CD4-positive, alpha-beta T cell treated with Interleukin-4 for 4 hours (primary cell): ENCODE measurements around the gene ALDOA.
A peak's percentile ranks its signal among the peaks of the same experiment; 100 is the strongest.

Experiments used
- DNase-seq: peaks from one replicate; pipeline ENCODE4 v3.0.0-alpha.2; 2020

ALDOA gene

GRCh38 chr16:30046178-30046577 is 19.4 kb upstream of the ALDOA start:
- no peak for DNase-seq

- DNase-seq: no peak
These were observed 19.0 kb upstream of the ALDOA start for GRCh38 chr16:30046588-30046987.

- DNase-seq: no peak
These were observed 15.7 kb upstream of the ALDOA start for GRCh38 chr16:30049871-30050270.

GRCh38 chr16:30051518-30051917 is 14.0 kb upstream of the ALDOA start:
- no peak for DNase-seq

GRCh38 chr16:30052671-30053372 is 12.7 kb upstream of the ALDOA start:
- peak; percentile 87 for DNase-seq

GRCh38 chr16:30053376-30054015 is 12.1 kb upstream of the ALDOA start:
- no peak for DNase-seq

GRCh38 chr16:30054451-30054850 is 11.1 kb upstream of the ALDOA start:
- no peak for DNase-seq

GRCh38 chr16:30054959-30055553 is 10.5 kb upstream of the ALDOA start:
- DNase-seq: peak; percentile 36

- no peak for DNase-seq
These were observed 5.2 kb upstream of the ALDOA start for GRCh38 chr16:30060346-30060745.

GRCh38 chr16:30060836-30061554 is 4.6 kb upstream of the ALDOA start:
- no peak for DNase-seq

GRCh38 chr16:30063278-30063892 is 2.2 kb upstream of the ALDOA start:
- no peak for DNase-seq

GRCh38 chr16:30063893-30064728 is 1.4 kb upstream of the ALDOA start:
- DNase-seq: peak; percentile 76

- DNase-seq: no peak
These were observed 845 bp upstream of the ALDOA start for GRCh38 chr16:30064729-30065101.

GRCh38 chr16:30065943-30066760 is 592 bp downstream of the ALDOA start:
- DNase-seq: no peak

GRCh38 chr16:30066761-30067583 is 1.4 kb downstream of the ALDOA start:
- DNase-seq: no peak

- no peak for DNase-seq
These were observed 2.0 kb downstream of the ALDOA start for GRCh38 chr16:30067584-30067916.

- DNase-seq: no peak
These were observed 2.8 kb downstream of the ALDOA start for GRCh38 chr16:30068333-30068732.

- DNase-seq: peak; percentile 52
These were observed 3.4 kb downstream of the ALDOA start for GRCh38 chr16:30068750-30069610.

GRCh38 chr16:30069611-30070462 is 4.3 kb downstream of the ALDOA start:
- no peak for DNase-seq
